ENCODE data around the gene CHRNB1.

The CHRNB1 gene

DNA sequence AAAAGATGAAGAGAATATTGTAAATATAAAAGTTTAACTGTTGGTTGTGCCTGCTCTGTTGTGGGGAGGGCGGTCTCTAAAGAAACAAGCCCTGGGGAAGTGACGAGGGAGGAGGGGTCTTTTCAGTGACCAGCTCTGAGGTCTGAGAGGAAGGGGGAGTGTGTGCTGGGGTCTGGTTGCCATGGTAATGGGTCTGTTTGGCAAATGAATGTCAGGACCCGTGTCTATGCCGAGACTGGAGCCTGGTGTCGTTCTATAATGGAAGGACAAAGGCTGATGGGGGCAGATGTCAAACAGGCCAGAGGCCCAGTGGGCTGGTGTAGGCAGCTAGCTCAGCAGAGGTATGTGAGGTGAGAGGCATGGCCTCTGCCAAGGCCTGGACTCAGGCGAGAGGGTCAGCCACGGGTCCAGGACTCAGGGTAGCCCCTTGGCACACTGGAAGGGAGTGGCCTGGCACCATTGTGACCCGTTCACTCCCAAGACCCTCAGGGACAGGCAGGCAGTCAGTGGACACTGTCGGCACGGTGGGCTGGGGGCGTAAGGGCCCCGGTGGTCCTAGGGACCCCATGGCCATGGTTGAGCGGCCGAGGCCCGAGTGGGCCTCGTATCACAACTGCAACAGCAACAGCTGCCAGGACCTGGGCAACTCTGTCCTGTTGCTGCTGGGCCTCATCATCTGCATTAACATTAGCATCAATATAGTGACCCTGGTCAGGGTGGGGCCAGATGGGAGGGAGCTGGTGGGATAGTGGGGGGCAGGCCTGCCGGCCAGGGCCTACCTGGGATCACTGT lies 24.8 kb upstream of the CHRNB1 start, which contains the start of gene SPEM1:
Gene SPEM1, plus strand, starts transcription at position 506 of the 792 bp plus-strand sequence. Its CDS starts 61 bp downstream, at position 567.
- no peak for DNase-seq
- Histone ChIP-seq H4K20me1 (ENCODE audit: insufficient read depth, low read length) (no peaks in the 10 kb centered on the region), H2AFZ (ENCODE audit: low read depth, low read length) (no peak within 1 kb of the TSS), H3K9me3 (ENCODE audit: insufficient read depth, low read length, severe bottlenecking) (no peaks in the 10 kb centered on the region), H3K27me3 (ENCODE audit: insufficient read depth, low read length, poor library complexity) (no peaks in the 10 kb centered on the region), H3K4me3 (ENCODE audit: low read depth in 1 of 2, low read length in 2 of 2) (no peak within 1 kb of the TSS), H3K79me2 (ENCODE audit: insufficient read depth, low read length) (no peaks in the 10 kb centered on the region), H3K4me2 (ENCODE audit: insufficient read depth, low read length) (no peak within 1 kb of the TSS), H3K4me1 (ENCODE audit: insufficient read depth, low read length) (no peaks in the 10 kb centered on the region), H3K27ac (ENCODE audit: low read length) (no peak within 1 kb of the TSS), H3K9ac (ENCODE audit: low read depth, low read length) (no peak within 1 kb of the TSS), H3K36me3 (ENCODE audit: insufficient read depth, low read length) (no peaks in the 10 kb centered on the region)
- no peak for TF ChIP-seq EZH2 (IDR thresholded peaks at IDR 0.05; ENCODE audit: borderline replicate concordance, low read depth, low read length, severe bottlenecking)
- TF ChIP-seq, protein P1, sequence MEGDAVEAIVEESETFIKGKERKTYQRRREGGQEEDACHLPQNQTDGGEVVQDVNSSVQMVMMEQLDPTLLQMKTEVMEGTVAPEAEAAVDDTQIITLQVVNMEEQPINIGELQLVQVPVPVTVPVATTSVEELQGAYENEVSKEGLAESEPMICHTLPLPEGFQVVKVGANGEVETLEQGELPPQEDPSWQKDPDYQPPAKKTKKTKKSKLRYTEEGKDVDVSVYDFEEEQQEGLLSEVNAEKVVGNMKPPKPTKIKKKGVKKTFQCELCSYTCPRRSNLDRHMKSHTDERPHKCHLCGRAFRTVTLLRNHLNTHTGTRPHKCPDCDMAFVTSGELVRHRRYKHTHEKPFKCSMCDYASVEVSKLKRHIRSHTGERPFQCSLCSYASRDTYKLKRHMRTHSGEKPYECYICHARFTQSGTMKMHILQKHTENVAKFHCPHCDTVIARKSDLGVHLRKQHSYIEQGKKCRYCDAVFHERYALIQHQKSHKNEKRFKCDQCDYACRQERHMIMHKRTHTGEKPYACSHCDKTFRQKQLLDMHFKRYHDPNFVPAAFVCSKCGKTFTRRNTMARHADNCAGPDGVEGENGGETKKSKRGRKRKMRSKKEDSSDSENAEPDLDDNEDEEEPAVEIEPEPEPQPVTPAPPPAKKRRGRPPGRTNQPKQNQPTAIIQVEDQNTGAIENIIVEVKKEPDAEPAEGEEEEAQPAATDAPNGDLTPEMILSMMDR (IDR thresholded peaks at IDR 0.05; ENCODE audit: borderline replicate concordance, extremely low read depth, low read length, poor library complexity, severe bottlenecking): no peak
- ATAC-seq (ENCODE audit: insufficient read depth, low read depth): no peak

DNA sequence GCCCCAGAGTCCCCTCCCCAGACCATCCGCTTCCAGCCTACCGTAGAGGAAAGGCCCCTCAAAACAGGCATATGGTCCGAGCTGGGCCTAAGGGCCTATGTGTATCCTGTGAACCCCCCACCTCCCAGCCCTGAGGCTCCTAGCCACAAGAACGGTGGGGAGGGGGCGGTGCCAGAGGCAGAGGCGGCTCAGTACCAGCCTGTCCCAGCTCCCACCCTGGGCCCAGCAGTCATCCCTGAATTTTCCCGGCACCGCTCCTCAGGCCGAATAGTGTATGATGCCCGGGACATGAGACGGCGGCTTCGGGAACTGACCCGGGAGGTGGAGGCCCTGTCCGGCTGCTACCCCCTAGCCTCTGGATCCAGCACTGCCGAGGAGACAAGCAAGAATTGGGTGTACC lies 23.7 kb upstream of the CHRNB1 start:
- Histone ChIP-seq H3K9me3 (ENCODE audit: insufficient read depth, low read length, severe bottlenecking) (no peaks in the 10 kb centered on the region), H2AFZ (ENCODE audit: low read depth, low read length) (no peak overlapping the region), H4K20me1 (ENCODE audit: insufficient read depth, low read length) (no peaks in the 10 kb centered on the region), H3K27me3 (ENCODE audit: insufficient read depth, low read length, poor library complexity) (no peaks in the 10 kb centered on the region), H3K4me2 (ENCODE audit: insufficient read depth, low read length) (no peak overlapping the region), H3K9ac (ENCODE audit: low read depth, low read length) (no peak overlapping the region), H3K79me2 (ENCODE audit: insufficient read depth, low read length) (no peaks in the 10 kb centered on the region), H3K4me3 (ENCODE audit: low read depth in 1 of 2, low read length in 2 of 2) (no peak overlapping the region), H3K4me1 (ENCODE audit: insufficient read depth, low read length) (no peaks in the 10 kb centered on the region), H3K36me3 (ENCODE audit: insufficient read depth, low read length) (no peaks in the 10 kb centered on the region), H3K27ac (ENCODE audit: low read length) (no peak overlapping the region)
- DNase-seq (no peak), ATAC-seq (ENCODE audit: insufficient read depth, low read depth) (no peak)
- no peak for TF ChIP-seq EZH2 (IDR thresholded peaks at IDR 0.05; ENCODE audit: borderline replicate concordance, low read depth, low read length, severe bottlenecking)
- TF ChIP-seq, protein P1 (IDR thresholded peaks at IDR 0.05; ENCODE audit: borderline replicate concordance, extremely low read depth, low read length, poor library complexity, severe bottlenecking): no peak

DNA sequence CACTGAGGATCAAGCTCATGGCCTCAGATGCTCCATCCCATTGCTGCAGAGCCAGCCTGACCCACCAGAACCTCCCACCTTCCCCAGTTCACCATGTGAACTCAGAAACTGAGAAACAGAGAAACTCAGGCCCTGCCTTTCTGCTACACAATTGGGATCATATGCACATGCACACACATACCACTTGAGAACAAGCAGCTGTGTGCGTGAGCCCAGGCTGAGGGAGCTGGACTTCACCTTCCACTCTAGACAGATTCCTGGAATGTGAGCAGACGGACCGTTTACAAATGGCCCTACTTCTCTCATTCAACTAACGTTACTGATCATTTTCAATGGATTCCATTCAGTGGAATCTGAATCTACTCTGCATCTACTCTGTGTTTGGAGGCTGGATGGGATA lies 21.2 kb upstream of the CHRNB1 start:
- no peak overlapping the region for H2AFZ ChIP-seq (ENCODE audit: low read depth, low read length)
- no peaks in the 10 kb centered on the region for H3K4me1 ChIP-seq (ENCODE audit: insufficient read depth, low read length)
- H3K9ac ChIP-seq (ENCODE audit: low read depth, low read length): no peak overlapping the region
- no peaks in the 10 kb centered on the region for H3K27me3 ChIP-seq (ENCODE audit: insufficient read depth, low read length, poor library complexity)
- no peak for ATAC-seq (ENCODE audit: insufficient read depth, low read depth)
- H4K20me1 ChIP-seq (ENCODE audit: insufficient read depth, low read length): no peaks in the 10 kb centered on the region; the same call in 1 of the 2 replicates
- no peaks in the 10 kb centered on the region for H3K9me3 ChIP-seq (ENCODE audit: insufficient read depth, low read length, severe bottlenecking)
- no peak overlapping the region for H3K27ac ChIP-seq (ENCODE audit: low read length)
- H3K36me3 ChIP-seq (ENCODE audit: insufficient read depth, low read length): no peaks in the 10 kb centered on the region
- H3K79me2 ChIP-seq (ENCODE audit: insufficient read depth, low read length): no peaks in the 10 kb centered on the region
- no peak overlapping the region for H3K4me2 ChIP-seq (ENCODE audit: insufficient read depth, low read length)
- TF ChIP-seq EZH2 (IDR thresholded peaks at IDR 0.05; ENCODE audit: borderline replicate concordance, low read depth, low read length, severe bottlenecking): no peak
- TF ChIP-seq, protein P1 (IDR thresholded peaks at IDR 0.05; ENCODE audit: borderline replicate concordance, extremely low read depth, low read length, poor library complexity, severe bottlenecking): no peak
- no peak overlapping the region for H3K4me3 ChIP-seq (ENCODE audit: low read depth in 1 of 2, low read length in 2 of 2)
- no peak for DNase-seq
